PFSK-1 (cell line): ENCODE measurements around the gene IL19.

ENCODE experiments used
- POLR2AphosphoS5 ChIP-seq: IDR thresholded peaks from 2 replicates; pipeline ENCODE4 v1.6.1; 2012; ENCODE audit warnings: low read depth, mild to moderate bottlenecking, control low read depth, low read length, moderate library complexity
- SIN3A ChIP-seq: IDR thresholded peaks from 2 replicates; pipeline ENCODE4 v1.6.1; 2012; ENCODE audit warnings: mild to moderate bottlenecking, low read length, moderate library complexity, borderline replicate concordance; ENCODE audit not compliant: insufficient read depth
- TF ChIP-seq, protein P1 (sequence below), 2 experiments: IDR thresholded peaks; 2 replicates each; pipeline versions ENCODE4 v1.6.1 to v1.8.0; 2011 to 2012; ENCODE audit warnings: low read depth in 2 of 2, low read length in 2 of 2, control low read depth in 1 of 2, inconsistent platforms in 1 of 2, mild to moderate bottlenecking in 1 of 2, moderate library complexity in 1 of 2; ENCODE audit not compliant: insufficient read depth in 1 of 2

GRCh38 chr1:206833801-206834200, 63.2 kb downstream of the IL19 start:
- TF ChIP-seq POLR2AphosphoS5, result no peak
- no peak for TF ChIP-seq SIN3A
- TF ChIP-seq, protein P1, sequence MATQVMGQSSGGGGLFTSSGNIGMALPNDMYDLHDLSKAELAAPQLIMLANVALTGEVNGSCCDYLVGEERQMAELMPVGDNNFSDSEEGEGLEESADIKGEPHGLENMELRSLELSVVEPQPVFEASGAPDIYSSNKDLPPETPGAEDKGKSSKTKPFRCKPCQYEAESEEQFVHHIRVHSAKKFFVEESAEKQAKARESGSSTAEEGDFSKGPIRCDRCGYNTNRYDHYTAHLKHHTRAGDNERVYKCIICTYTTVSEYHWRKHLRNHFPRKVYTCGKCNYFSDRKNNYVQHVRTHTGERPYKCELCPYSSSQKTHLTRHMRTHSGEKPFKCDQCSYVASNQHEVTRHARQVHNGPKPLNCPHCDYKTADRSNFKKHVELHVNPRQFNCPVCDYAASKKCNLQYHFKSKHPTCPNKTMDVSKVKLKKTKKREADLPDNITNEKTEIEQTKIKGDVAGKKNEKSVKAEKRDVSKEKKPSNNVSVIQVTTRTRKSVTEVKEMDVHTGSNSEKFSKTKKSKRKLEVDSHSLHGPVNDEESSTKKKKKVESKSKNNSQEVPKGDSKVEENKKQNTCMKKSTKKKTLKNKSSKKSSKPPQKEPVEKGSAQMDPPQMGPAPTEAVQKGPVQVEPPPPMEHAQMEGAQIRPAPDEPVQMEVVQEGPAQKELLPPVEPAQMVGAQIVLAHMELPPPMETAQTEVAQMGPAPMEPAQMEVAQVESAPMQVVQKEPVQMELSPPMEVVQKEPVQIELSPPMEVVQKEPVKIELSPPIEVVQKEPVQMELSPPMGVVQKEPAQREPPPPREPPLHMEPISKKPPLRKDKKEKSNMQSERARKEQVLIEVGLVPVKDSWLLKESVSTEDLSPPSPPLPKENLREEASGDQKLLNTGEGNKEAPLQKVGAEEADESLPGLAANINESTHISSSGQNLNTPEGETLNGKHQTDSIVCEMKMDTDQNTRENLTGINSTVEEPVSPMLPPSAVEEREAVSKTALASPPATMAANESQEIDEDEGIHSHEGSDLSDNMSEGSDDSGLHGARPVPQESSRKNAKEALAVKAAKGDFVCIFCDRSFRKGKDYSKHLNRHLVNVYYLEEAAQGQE (IDR thresholded peaks at IDR 0.05; ENCODE audit: insufficient read depth in 1 of 2, low read depth in 2 of 2, low read length in 2 of 2), result no peak
